Measurements from ENCODE around the gene AEBP2.
"Not testable (repeated sequence)": the region's sequence is repeated elsewhere in the genome, so short reads cannot be mapped to it uniquely, and the experiment has no call there.

The AEBP2 gene

GRCh38 chr12:19439059-19440018 lies at the start of gene AEBP2:
AEBP2 (plus strand) TSS chr12:19439492; CDS start chr12:19439700, 208 bp downstream.
- peak; percentile 89 for DNase-seq

GRCh38 chr12:19390051-19390598 lies 49.2 kb upstream of the AEBP2 start:
- no peak for DNase-seq

- DNase-seq = not testable (repeated sequence)
Measured at GRCh38 chr12:19392644-19393043, 46.6 kb upstream of the AEBP2 start.

- no peak for DNase-seq
Measured at GRCh38 chr12:19394385-19394784, 44.9 kb upstream of the AEBP2 start.

- no peak for DNase-seq
Measured at GRCh38 chr12:19397534-19397933, 41.8 kb upstream of the AEBP2 start.

- DNase-seq = no peak
Measured at GRCh38 chr12:19398376-19399363, 40.6 kb upstream of the AEBP2 start.

- DNase-seq = not testable (repeated sequence)
Measured at GRCh38 chr12:19400649-19401285, 38.5 kb upstream of the AEBP2 start.

GRCh38 chr12:19402211-19402610 lies 37.1 kb upstream of the AEBP2 start:
- no peak for DNase-seq

- DNase-seq = no peak
Measured at GRCh38 chr12:19402743-19403431, 36.4 kb upstream of the AEBP2 start.

GRCh38 chr12:19404242-19404880 lies 34.9 kb upstream of the AEBP2 start:
- no peak for DNase-seq

- DNase-seq = no peak
Measured at GRCh38 chr12:19409376-19409775, 29.9 kb upstream of the AEBP2 start.

GRCh38 chr12:19410211-19410610 lies 29.1 kb upstream of the AEBP2 start:
- DNase-seq = no peak

- DNase-seq = no peak
Measured at GRCh38 chr12:19410629-19411185, 28.6 kb upstream of the AEBP2 start.

GRCh38 chr12:19411234-19412204 lies 27.8 kb upstream of the AEBP2 start:
- no peak for DNase-seq

GRCh38 chr12:19412844-19413243 lies 26.4 kb upstream of the AEBP2 start:
- DNase-seq = no peak

- DNase-seq = not testable (repeated sequence)
Measured at GRCh38 chr12:19413582-19413981, 25.7 kb upstream of the AEBP2 start.

GRCh38 chr12:19415563-19415962 lies 23.7 kb upstream of the AEBP2 start:
- no peak for DNase-seq

- no peak for DNase-seq
Measured at GRCh38 chr12:19419086-19419485, 20.2 kb upstream of the AEBP2 start.

GRCh38 chr12:19421503-19422282 lies 17.6 kb upstream of the AEBP2 start:
- DNase-seq = no peak

Data from GDM1 (cell line).